Stimulated activated CD4-positive, alpha-beta T cell treated with anti-CD3 and anti-CD28 coated beads, TNF-alpha, amount 100 ng/mL, for 4 hours (primary cell): ENCODE measurements around the gene MET.
"Not testable (repeated sequence)": the region's sequence is repeated elsewhere in the genome, so short reads cannot be mapped to it uniquely, and the experiment has no call there.

Source experiments
- DNase-seq, 3 experiments: peaks; one replicate each; pipeline ENCODE4 v3.0.0-alpha.2; 2020; ENCODE audit warnings: low read depth in 3 of 3

The MET gene

GRCh38 chr7:116671681-116672595 lies at the start of gene MET:
MET (plus strand) TSS chr7:116672196; CDS start chr7:116699085, 26,889 bp downstream.
- peak in 1 of 3 experiments; percentile 14 for DNase-seq

- DNase-seq, result no peak
Measured at GRCh38 chr7:116626886-116627285, 45.1 kb upstream of the MET start.

GRCh38 chr7:116629051-116629463 lies 42.9 kb upstream of the MET start:
- DNase-seq, result no peak

- DNase-seq, result no peak
Measured at GRCh38 chr7:116630357-116630756, 41.6 kb upstream of the MET start.

GRCh38 chr7:116630932-116631671 lies 40.9 kb upstream of the MET start:
- DNase-seq, result no peak

GRCh38 chr7:116631676-116632075 lies 40.3 kb upstream of the MET start:
- DNase-seq, result no peak

GRCh38 chr7:116632384-116632783 lies 39.6 kb upstream of the MET start:
- no peak for DNase-seq

GRCh38 chr7:116633131-116633988 lies 38.6 kb upstream of the MET start:
- DNase-seq, result no peak

GRCh38 chr7:116636997-116637396 lies 35.0 kb upstream of the MET start:
- no peak for DNase-seq

GRCh38 chr7:116638592-116638991 lies 33.4 kb upstream of the MET start:
- not testable (repeated sequence) for DNase-seq

GRCh38 chr7:116641551-116642153 lies 30.3 kb upstream of the MET start:
- DNase-seq, result no peak

- DNase-seq, result not testable (repeated sequence)
Measured at GRCh38 chr7:116643148-116643547, 28.8 kb upstream of the MET start.

- DNase-seq, result no peak
Measured at GRCh38 chr7:116644628-116645027, 27.4 kb upstream of the MET start.

GRCh38 chr7:116647290-116647689 lies 24.7 kb upstream of the MET start:
- DNase-seq, result no peak

GRCh38 chr7:116647861-116648260 lies 24.1 kb upstream of the MET start:
- no peak for DNase-seq

- DNase-seq, result no peak
Measured at GRCh38 chr7:116650436-116650835, 21.6 kb upstream of the MET start.

- DNase-seq, result no peak
Measured at GRCh38 chr7:116652793-116653192, 19.2 kb upstream of the MET start.

- no peak for DNase-seq
Measured at GRCh38 chr7:116653204-116653603, 18.8 kb upstream of the MET start.

- DNase-seq, result no peak
Measured at GRCh38 chr7:116653646-116654045, 18.4 kb upstream of the MET start.

GRCh38 chr7:116659248-116659647 lies 12.7 kb upstream of the MET start:
- not testable (repeated sequence) for DNase-seq

- no peak for DNase-seq
Measured at GRCh38 chr7:116661865-116662264, 10.1 kb upstream of the MET start.
